T47D (cell line): ENCODE data around the gene POLK.
"Not testable (repeated sequence)": the region's sequence is repeated elsewhere in the genome, so short reads cannot be mapped to it uniquely, and the experiment has no call there.

Experiments used
- DNase-seq, 2 experiments: peaks; one replicate each; pipeline versions ENCODE4 v3.0.0 to v3.0.0-alpha.2; 2011 to 2012; ENCODE audit warnings: low read depth in 1 of 2, low spot score in 1 of 2
- JUND ChIP-seq: IDR thresholded peaks from 2 replicates; pipeline ENCODE4 v1.6.1; 2012; ENCODE audit warnings: low read depth
- in situ Hi-C: cut with HindIII; loops from 2 replicates; pipeline ENCODE4 v1.10.0; 2016; ENCODE audit warnings: low sequenced_read_pairs, low pct_unique_long_range_greater_than_20kb

POLK gene

DNA sequence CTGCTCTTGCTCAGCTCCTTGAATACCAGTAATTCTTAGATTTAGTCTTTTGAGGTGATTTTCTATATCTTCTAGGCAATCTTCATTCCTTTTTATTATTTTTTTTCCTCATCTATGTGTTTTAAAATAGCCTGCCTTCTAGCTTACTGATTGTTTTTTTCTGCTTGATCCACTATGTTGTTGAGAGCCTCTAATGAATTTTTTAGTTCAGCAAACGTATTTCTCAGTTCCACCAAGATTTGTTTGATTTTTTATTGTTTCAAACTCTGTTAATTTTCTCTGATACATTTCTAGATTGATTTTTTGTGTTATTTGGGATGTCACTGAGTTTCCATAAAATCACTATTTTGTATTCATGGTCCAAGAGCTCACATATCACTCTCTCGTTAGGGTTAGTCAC lies 9.5 kb downstream of the POLK start:
- in situ Hi-C loops = no loop called here
- DNase-seq = no peak
- no peak for TF ChIP-seq JUND

GRCh38 chr5:75522025-75522424 lies 10.3 kb downstream of the POLK start:
- in situ Hi-C loops = no loop called here
- TF ChIP-seq JUND = no peak
- no peak for DNase-seq

- in situ Hi-C loops = no loop called here
- DNase-seq = no peak
- TF ChIP-seq JUND = no peak
These were observed 10.9 kb downstream of the POLK start for GRCh38 chr5:75522542-75522941.

GRCh38 chr5:75523275-75523674 lies 11.6 kb downstream of the POLK start:
- in situ Hi-C loops = no loop called here
- DNase-seq = no peak
- no peak for TF ChIP-seq JUND

- in situ Hi-C loops = no loop called here
- DNase-seq = no peak
- no peak for TF ChIP-seq JUND
These were observed 12.4 kb downstream of the POLK start for GRCh38 chr5:75524071-75524470.

GRCh38 chr5:75524591-75524990 lies 12.9 kb downstream of the POLK start:
- TF ChIP-seq JUND = no peak
- in situ Hi-C loops = no loop called here

DNA sequence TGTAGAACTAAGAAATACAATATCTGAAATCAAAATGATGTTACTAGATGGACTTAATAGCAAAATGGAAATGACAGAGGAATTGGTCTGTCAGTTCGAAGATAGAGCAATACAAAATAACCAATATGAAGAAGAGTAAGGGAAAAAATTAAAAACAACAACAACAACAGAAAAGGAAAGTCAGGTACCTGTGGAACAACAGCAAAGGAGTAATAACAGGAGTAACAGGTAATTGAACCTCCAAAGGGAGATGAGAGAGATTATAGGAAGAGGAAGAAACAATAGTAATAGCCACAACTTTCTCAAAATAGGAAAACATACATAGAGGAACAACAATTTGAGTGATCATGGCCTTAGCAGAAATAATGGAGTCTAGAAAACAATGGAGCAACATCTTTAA lies 13.7 kb downstream of the POLK start:
- in situ Hi-C loops = no loop called here
- no peak for TF ChIP-seq JUND
- no peak for DNase-seq

More at GRCh38 chr5:75524591-75524990, 12.9 kb downstream of the POLK start:
- DNase-seq = no peak

DNA sequence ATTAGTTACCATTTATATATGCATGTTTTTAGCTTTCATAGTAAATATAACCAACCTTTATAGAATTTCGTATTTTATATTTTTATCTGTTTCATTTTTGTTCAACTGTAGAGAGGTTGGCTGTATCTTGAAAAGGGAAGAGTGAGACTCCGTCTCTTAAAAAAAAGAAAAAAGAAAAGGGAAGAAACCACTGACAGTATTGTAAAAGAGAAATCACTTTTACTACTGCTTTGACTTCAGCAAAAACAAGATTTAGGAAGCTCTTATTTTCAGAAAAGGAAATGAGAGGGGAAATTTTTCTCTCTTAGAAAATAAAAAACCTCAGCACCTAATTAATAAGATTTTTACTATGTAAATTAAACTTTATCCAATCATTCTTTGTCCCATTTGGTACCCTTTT lies 14.4 kb downstream of the POLK start:
- no peak for TF ChIP-seq JUND
- DNase-seq = no peak
- in situ Hi-C loops = no loop called here

- DNase-seq = no peak
- in situ Hi-C loops = no loop called here
These were observed 17.5 kb downstream of the POLK start for GRCh38 chr5:75529185-75529584.

DNA sequence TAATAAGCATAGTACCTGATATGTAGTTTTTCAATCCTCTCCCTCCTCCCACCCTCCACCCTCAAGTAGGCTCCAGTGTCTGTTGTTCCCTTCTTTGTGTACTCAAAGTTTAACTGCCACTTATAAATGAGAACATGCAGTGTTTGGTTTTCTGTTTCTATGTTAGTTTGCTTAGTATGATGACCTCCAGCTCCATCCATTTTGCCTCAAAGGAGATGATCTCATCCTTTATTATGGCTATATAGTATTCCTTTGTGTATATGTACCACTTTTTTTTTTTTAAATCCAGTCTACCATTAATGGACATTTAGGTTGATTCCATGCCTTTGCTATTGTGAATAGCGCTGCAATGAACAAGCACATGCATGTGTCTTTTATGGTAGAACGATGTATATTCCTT lies 20.5 kb downstream of the POLK start:
- in situ Hi-C loops = no loop called here
- no peak for DNase-seq

More at GRCh38 chr5:75529185-75529584, 17.5 kb downstream of the POLK start:
- TF ChIP-seq JUND = no peak

DNA sequence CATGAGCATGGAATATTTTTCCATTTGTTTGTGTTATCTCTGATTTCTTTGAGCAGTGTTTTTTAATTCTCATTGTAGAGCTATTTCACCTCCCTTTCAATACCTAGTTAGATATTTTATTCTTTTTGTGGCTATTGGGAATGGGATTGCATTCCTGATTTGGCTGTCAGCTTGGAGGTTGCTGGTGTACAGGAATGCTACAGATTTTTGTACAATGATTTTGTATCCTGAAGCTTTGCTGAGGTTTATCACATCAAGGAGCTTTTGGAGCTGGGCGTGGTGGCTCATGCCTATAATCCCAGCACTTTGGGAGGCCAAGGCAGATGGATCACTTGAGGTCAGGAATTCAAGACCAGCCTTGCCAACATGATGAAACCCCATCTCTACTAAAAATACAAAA lies 22.0 kb downstream of the POLK start:
- DNase-seq, in situ Hi-C loops: not testable (repeated sequence)

More for the DNA sequence above, 20.5 kb downstream of the POLK start:
- no peak for TF ChIP-seq JUND

DNA sequence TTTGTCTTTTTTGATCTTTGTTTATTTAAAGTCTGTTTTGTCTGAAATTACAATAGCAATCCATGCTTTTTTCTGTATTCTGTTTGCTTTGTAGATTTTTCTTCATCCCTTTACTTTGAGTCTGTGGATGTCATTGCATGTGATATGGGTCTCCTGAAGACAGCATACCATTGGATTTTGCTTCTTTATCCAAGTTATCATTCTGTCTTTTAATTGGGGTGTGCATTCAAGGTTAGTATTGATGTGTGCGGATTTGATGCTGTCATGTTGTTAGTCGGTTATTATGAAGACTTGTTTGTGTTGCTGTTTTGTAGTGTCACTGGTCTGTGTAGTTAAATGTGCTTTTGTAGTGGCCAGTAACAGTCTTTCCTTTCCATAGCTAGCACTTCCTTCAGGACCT lies 23.0 kb downstream of the POLK start:
- no peak for DNase-seq
- no peak for TF ChIP-seq JUND
- in situ Hi-C loops = no loop called here

DNA sequence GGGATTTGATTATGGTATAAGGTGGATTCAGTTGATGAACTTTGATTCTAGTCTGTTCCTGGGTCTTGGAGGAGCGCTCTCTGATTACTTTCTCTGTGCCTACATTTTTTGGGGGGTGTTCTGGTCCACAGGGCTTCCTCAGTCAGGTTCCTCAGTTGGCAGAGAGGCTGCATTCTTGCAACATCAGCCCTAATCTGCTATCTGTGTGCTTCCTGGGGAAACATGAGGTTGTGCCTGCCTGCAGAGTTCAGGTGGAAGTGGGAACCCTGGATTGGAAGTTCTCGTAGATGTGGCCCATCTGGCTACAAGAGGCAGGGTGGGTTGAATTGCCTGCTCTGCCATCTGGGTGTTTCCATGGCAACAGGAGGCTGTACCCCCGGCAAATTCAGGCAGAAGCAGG lies 24.5 kb downstream of the POLK start:
- in situ Hi-C loops = no loop called here
- TF ChIP-seq JUND = no peak
- DNase-seq = no peak

DNA sequence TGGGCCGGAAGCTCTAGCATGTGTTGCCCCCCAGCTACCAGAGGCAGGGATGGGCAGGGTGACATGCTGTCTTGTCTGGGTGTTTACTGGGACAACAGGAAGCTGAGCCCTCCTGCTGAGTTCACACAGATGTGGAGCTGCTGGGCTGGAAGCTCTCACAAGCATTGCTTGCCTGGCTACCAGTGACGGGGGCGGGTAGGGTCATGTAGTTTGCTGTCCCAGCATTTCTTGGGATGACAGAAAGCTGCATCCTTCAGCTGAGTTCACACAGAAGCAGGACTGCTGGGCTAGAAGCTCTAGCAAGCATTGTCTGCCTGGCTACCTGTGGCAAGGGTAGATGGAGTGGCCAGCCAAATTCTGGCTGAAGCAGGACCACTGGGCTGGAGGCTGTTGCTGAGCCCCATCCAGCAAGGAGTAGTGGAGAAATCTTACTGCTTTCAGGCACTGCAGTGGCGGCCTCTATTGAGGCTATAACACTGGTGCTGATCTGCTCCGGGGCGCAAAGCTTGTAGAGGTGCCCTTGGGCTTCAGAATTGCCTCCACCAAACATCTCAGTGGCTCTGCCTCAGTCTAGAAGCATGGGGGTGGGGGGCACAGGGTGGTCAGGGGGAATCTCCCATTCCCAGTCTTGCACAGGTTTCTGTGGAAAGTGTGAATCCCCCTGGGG lies 25.1 kb downstream of the POLK start:
- TF ChIP-seq JUND = no peak
- no peak for DNase-seq
- in situ Hi-C loops = no loop called here
